M059J (cell line): Measurements from ENCODE around the gene NDUFS7. TPM values are rescaled to one million over a fixed set of nuclear protein-coding genes. Genes with fewer than 3 reads are reported as not detected.

Experiments
- DNase-seq: peaks from one replicate; pipeline ENCODE4 v3.0.0-alpha.2; 2012; ENCODE audit warnings: low read depth
- total RNA-seq: library from RNA; depleted of rRNA; stranded (reverse); fragments of >200 nt; shearing (Covaris generic); gene quantifications from 2 replicates; pipeline ENCODE4 v1.2.3, GENCODE V29; 2014

The NDUFS7 gene
- total RNA-seq, 1 experiment from 2014 or later, result 119 TPM

GRCh38 chr19:1364070-1364704 lies 19.5 kb upstream of the NDUFS7 start:
- DNase-seq, result no peak

GRCh38 chr19:1365319-1366269 lies 18.1 kb upstream of the NDUFS7 start:
- no peak for DNase-seq

- DNase-seq, result no peak
These were observed 17.4 kb upstream of the NDUFS7 start for GRCh38 chr19:1366296-1366695.

GRCh38 chr19:1366899-1367870 lies 16.5 kb upstream of the NDUFS7 start:
- no peak for DNase-seq

- no peak for DNase-seq
These were observed 14.4 kb upstream of the NDUFS7 start for GRCh38 chr19:1369214-1369805.

GRCh38 chr19:1370579-1371361 lies 12.9 kb upstream of the NDUFS7 start:
- DNase-seq, result no peak

GRCh38 chr19:1373042-1373533 lies 10.6 kb upstream of the NDUFS7 start:
- no peak for DNase-seq

- DNase-seq, result no peak
These were observed 10.0 kb upstream of the NDUFS7 start for GRCh38 chr19:1373534-1374249.

GRCh38 chr19:1374250-1374577 lies 9.5 kb upstream of the NDUFS7 start:
- no peak for DNase-seq

GRCh38 chr19:1376415-1376805 lies 7.3 kb upstream of the NDUFS7 start:
- no peak for DNase-seq

- no peak for DNase-seq
These were observed 6.3 kb upstream of the NDUFS7 start for GRCh38 chr19:1377176-1377964.

- no peak for DNase-seq
These were observed 5.5 kb upstream of the NDUFS7 start for GRCh38 chr19:1377965-1378785.

- no peak for DNase-seq
These were observed 4.4 kb upstream of the NDUFS7 start for GRCh38 chr19:1379126-1379905.

- DNase-seq, result no peak
These were observed 3.7 kb upstream of the NDUFS7 start for GRCh38 chr19:1379961-1380489.

GRCh38 chr19:1382250-1382649 lies 1.5 kb upstream of the NDUFS7 start:
- no peak for DNase-seq

GRCh38 chr19:1383017-1383311 lies 743 bp upstream of the NDUFS7 start:
- DNase-seq, result no peak

- DNase-seq, result no peak
These were observed 367 bp downstream of the NDUFS7 start for GRCh38 chr19:1384085-1384462.
